Cardiac muscle cell (in vitro differentiated cells and primary cell): ENCODE data around the gene CLDN19. TPM values are rescaled to one million over a fixed set of nuclear protein-coding genes. Genes with fewer than 3 reads are reported as not detected.
"Not testable (repeated sequence)": the region's sequence is repeated elsewhere in the genome, so short reads cannot be mapped to it uniquely, and the experiment has no call there.

Experiments used
- DNase-seq, 2 donors: peaks; one replicate each; pipeline versions ENCODE4 v3.0.0 to v3.0.0-alpha.2; 2010 to 2017; ENCODE audit warnings: low read depth in 1 of 2, low spot score in 1 of 2
- H3K27ac ChIP-seq: fragments of 200-600 bp; sonication (generic); 2 replicates; pipeline ENCODE4 v1.5.1; 2016
- H3K27me3 ChIP-seq: fragments of 200-600 bp; sonication (generic); 2 replicates; pipeline ENCODE4 v1.6.0; 2016; ENCODE audit warnings: control low read depth
- H3K36me3 ChIP-seq: fragments of 200-600 bp; sonication (generic); 2 replicates; pipeline ENCODE4 v1.5.1; 2016; ENCODE audit warnings: control low read depth
- H3K4me1 ChIP-seq: fragments of 200-600 bp; sonication (generic); 2 replicates; pipeline ENCODE4 v1.8.1; 2017; ENCODE audit warnings: low read depth, mild to moderate bottlenecking, mixed run types
- H3K4me3 ChIP-seq: fragments of 200-600 bp; sonication (generic); 2 replicates; pipeline ENCODE4 v1.5.1; 2016; ENCODE audit warnings: mild to moderate bottlenecking
- H3K9me3 ChIP-seq: fragments of 200-600 bp; sonication (generic); 2 replicates; pipeline ENCODE4 v1.5.1; 2017; ENCODE audit warnings: low read depth, mild to moderate bottlenecking, control low read depth
- CTCF ChIP-seq: IDR thresholded peaks from 2 replicates; pipeline ENCODE4 v1.5.1; 2012; ENCODE audit warnings: low read depth, mild to moderate bottlenecking, low read length
- polyA plus RNA-seq: library from polyadenylated mRNA; unstranded; fragments of >200 nt; fragmentation: Nextera tagmentation; extraction: Ambion mirVana; gene quantifications from 2 replicates; pipeline ENCODE4 v1.2.1, GENCODE V29; 2016
- total RNA-seq: library from RNA; depleted of rRNA; stranded (reverse); fragments of >200 nt; gene quantifications from 2 replicates; pipeline ENCODE4 v1.2.3, GENCODE V29; 2016

CLDN19 gene
- total and polyA plus RNA-seq, 2 experiments from 2014 or later, result 4.3 to 12.9 TPM

- no peak for DNase-seq
- no peak for TF ChIP-seq CTCF
- Histone ChIP-seq H3K27me3 (no peaks in the 10 kb centered on the region), H3K27ac (no peak overlapping the region), H3K4me1 (no peaks in the 10 kb centered on the region), H3K36me3 (peaks cover 49% of the 10 kb centered on the region), H3K9me3 (no peaks in the 10 kb centered on the region), H3K4me3 (no peak overlapping the region)
These were observed 18.6 kb upstream of the CLDN19 start for GRCh38 chr1:42758641-42759040.

- no peak for DNase-seq
- no peak overlapping the region for H3K27ac ChIP-seq
- no peak for TF ChIP-seq CTCF
- no peaks in the 10 kb centered on the region for H3K27me3 ChIP-seq
- H3K9me3 ChIP-seq, result no peaks in the 10 kb centered on the region
- H3K36me3 ChIP-seq, result peaks cover 56% of the 10 kb centered on the region
- H3K4me1 ChIP-seq, result no peaks in the 10 kb centered on the region
- H3K4me3 ChIP-seq, result no peak overlapping the region
These were observed 17.8 kb upstream of the CLDN19 start for GRCh38 chr1:42757892-42758275.

GRCh38 chr1:42756956-42757891, 17.2 kb upstream of the CLDN19 start:
- H3K4me3 ChIP-seq, result no peak overlapping the region
- H3K36me3 ChIP-seq, result peaks cover 62% of the 10 kb centered on the region
- H3K4me1 ChIP-seq, result no peaks in the 10 kb centered on the region
- H3K27ac ChIP-seq, result no peak overlapping the region
- no peaks in the 10 kb centered on the region for H3K27me3 ChIP-seq
- peak; percentile 64 to 70 for DNase-seq
- TF ChIP-seq CTCF, result peak; percentile 65
- H3K9me3 ChIP-seq, result no peaks in the 10 kb centered on the region

- peak in 1 of 2 donors; percentile 61 for DNase-seq
These were observed 13.0 kb upstream of the CLDN19 start for GRCh38 chr1:42753070-42753469.

GRCh38 chr1:42752284-42752683, 12.2 kb upstream of the CLDN19 start:
- no peak for DNase-seq
- no peak overlapping the region for H3K4me3 ChIP-seq
- no peaks in the 10 kb centered on the region for H3K9me3 ChIP-seq
- no peak for TF ChIP-seq CTCF
- H3K4me1 ChIP-seq, result peaks cover 5% of the 10 kb centered on the region
- H3K27me3 ChIP-seq, result no peaks in the 10 kb centered on the region
- peaks cover 49% of the 10 kb centered on the region for H3K36me3 ChIP-seq
- no peak overlapping the region for H3K27ac ChIP-seq

More at GRCh38 chr1:42753070-42753469, 13.0 kb upstream of the CLDN19 start:
- no peak overlapping the region for H3K27ac ChIP-seq
- no peak for TF ChIP-seq CTCF
- H3K4me1 ChIP-seq, result no peaks in the 10 kb centered on the region
- H3K4me3 ChIP-seq, result no peak overlapping the region
- H3K27me3 ChIP-seq, result no peaks in the 10 kb centered on the region
- H3K36me3 ChIP-seq, result peaks cover 53% of the 10 kb centered on the region
- no peaks in the 10 kb centered on the region for H3K9me3 ChIP-seq

GRCh38 chr1:42751511-42752070, 11.6 kb upstream of the CLDN19 start:
- peaks cover 49% of the 10 kb centered on the region for H3K36me3 ChIP-seq
- H3K9me3 ChIP-seq, H3K4me1 ChIP-seq, DNase-seq, H3K27ac ChIP-seq, H3K4me3 ChIP-seq, H3K27me3 ChIP-seq: not testable (repeated sequence)
